Karpas-422 (cell line): ENCODE results near the gene VCAM1. TPM values are rescaled to one million over a fixed set of nuclear protein-coding genes. Genes with fewer than 3 reads are reported as not detected.
"Not testable (repeated sequence)": the region's sequence is repeated elsewhere in the genome, so short reads cannot be mapped to it uniquely, and the experiment has no call there.

Experiments
- DNase-seq: peaks from one replicate; pipeline ENCODE4 v3.0.0-alpha.2; 2015
- H2AFZ ChIP-seq: fragments of 200-600 bp; sonication (generic); 2 replicates; pipeline ENCODE4 v1.6.1; 2014; ENCODE audit warnings: antibody characterized with exemption, low read length, mixed read lengths
- H3K27ac ChIP-seq: fragments of 200-600 bp; sonication (generic); 2 replicates; pipeline ENCODE4 v1.5.1; 2014; ENCODE audit warnings: mild to moderate bottlenecking, low read length, moderate library complexity
- H3K27me3 ChIP-seq: fragments of 200-600 bp; sonication (generic); 2 replicates; pipeline ENCODE4 v1.6.1; 2014; ENCODE audit warnings: low read length, mixed read lengths
- H3K36me3 ChIP-seq: fragments of 200-600 bp; sonication (generic); 2 replicates; pipeline ENCODE4 v1.6.1; 2014; ENCODE audit warnings: low read length, mixed read lengths; ENCODE audit not compliant: insufficient read depth
- H3K4me1 ChIP-seq: fragments of 200-600 bp; sonication (generic); 2 replicates; pipeline ENCODE4 v1.6.1; 2014; ENCODE audit warnings: mild to moderate bottlenecking, low read length, mixed read lengths
- H3K4me2 ChIP-seq: fragments of 200-600 bp; sonication (generic); 2 replicates; pipeline ENCODE4 v1.6.1; 2014; ENCODE audit warnings: low read length, low read depth, mild to moderate bottlenecking; ENCODE audit not compliant: poor library complexity, severe bottlenecking
- H3K4me3 ChIP-seq: fragments of 200-600 bp; sonication (generic); 2 replicates; pipeline ENCODE4 v1.5.1; 2014; ENCODE audit warnings: mild to moderate bottlenecking, antibody characterized with exemption, low read length, mixed read lengths
- H3K79me2 ChIP-seq: fragments of 200-600 bp; sonication (generic); 2 replicates; pipeline ENCODE4 v1.6.1; 2014; ENCODE audit warnings: mild to moderate bottlenecking, low read length, mixed read lengths
- H3K9ac ChIP-seq: fragments of 200-600 bp; sonication (generic); 2 replicates; pipeline ENCODE4 v1.6.0; 2014; ENCODE audit warnings: low read length
- H3K9me2 ChIP-seq: fragments of 200-600 bp; sonication (generic), shearing (Covaris generic); replicated peaks from 2 replicates; pipeline ENCODE4 v1.6.0; 2014; ENCODE audit warnings: mild to moderate bottlenecking, low read length, moderate library complexity; ENCODE audit not compliant: insufficient read depth
- H3K9me3 ChIP-seq: fragments of 300-700, 200-600 bp; sonication (generic); 2 replicates; pipeline ENCODE4 v1.6.1; 2014; ENCODE audit warnings: low read length, mixed read lengths
- H4K20me1 ChIP-seq: fragments of 200-600 bp; sonication (generic); 2 replicates; pipeline ENCODE4 v1.6.1; 2014; ENCODE audit warnings: mild to moderate bottlenecking, antibody characterized with exemption, low read length, low read depth; ENCODE audit not compliant: insufficient read depth
- total RNA-seq: library from RNA; depleted of rRNA; stranded (reverse); fragments of >200 nt; shearing (Covaris generic); gene quantifications from 2 replicates; pipeline ENCODE4 v1.2.3, GENCODE V29; 2014; ENCODE audit warnings: low replicate concordance

VCAM1 gene
- total RNA-seq, 1 experiment from 2014 or later = not detected

GRCh38 chr1:100769906-100770646 is 50.5 kb downstream of the VCAM1 start:
- no peaks in the 10 kb centered on the region for H3K79me2 ChIP-seq
- no peaks in the 10 kb centered on the region for H4K20me1 ChIP-seq
- no peaks in the 10 kb centered on the region for H3K9me2 ChIP-seq
- no peak overlapping the region for H3K9ac ChIP-seq
- H3K9me3 ChIP-seq = no peaks in the 10 kb centered on the region
- peaks cover 7% of the 10 kb centered on the region for H3K4me1 ChIP-seq
- H2AFZ ChIP-seq = no peak overlapping the region
- no peak overlapping the region for H3K4me3 ChIP-seq
- no peak for DNase-seq
- no peak overlapping the region for H3K27ac ChIP-seq
- H3K36me3 ChIP-seq = no peaks in the 10 kb centered on the region
- no peaks in the 10 kb centered on the region for H3K27me3 ChIP-seq
- no peak overlapping the region for H3K4me2 ChIP-seq

- H3K9me2 ChIP-seq = no peaks in the 10 kb centered on the region
- H2AFZ ChIP-seq = no peak overlapping the region
- no peaks in the 10 kb centered on the region for H4K20me1 ChIP-seq
These were observed 53.9 kb downstream of the VCAM1 start for GRCh38 chr1:100773444-100773843.

DNA sequence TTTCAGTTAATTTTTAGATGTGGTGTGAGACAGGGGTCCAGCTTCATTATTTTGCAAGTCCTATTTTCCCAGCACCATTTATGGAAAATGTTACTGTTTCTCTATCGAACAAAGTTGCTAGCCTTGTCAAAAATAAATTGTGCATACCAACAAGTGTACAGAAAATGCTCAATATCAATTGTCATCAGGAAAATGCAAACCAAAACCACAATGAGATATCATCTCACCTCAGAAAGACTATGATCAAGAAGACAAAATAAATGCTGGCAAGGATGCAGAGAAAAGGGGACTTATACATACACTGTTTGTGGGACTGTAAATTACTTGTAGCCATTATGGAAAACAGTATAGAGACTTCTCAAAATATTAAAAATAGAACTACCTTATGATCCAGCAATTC is 54.8 kb downstream of the VCAM1 start:
- no peaks in the 10 kb centered on the region for H3K9me3 ChIP-seq
- H3K79me2 ChIP-seq = no peaks in the 10 kb centered on the region
- H2AFZ ChIP-seq = no peak overlapping the region
- H3K4me2 ChIP-seq = no peak overlapping the region
- H3K9me2 ChIP-seq = no peaks in the 10 kb centered on the region
- H3K27me3 ChIP-seq = no peaks in the 10 kb centered on the region
- H4K20me1 ChIP-seq = no peaks in the 10 kb centered on the region
- no peaks in the 10 kb centered on the region for H3K4me1 ChIP-seq
- no peaks in the 10 kb centered on the region for H3K36me3 ChIP-seq
- H3K9ac ChIP-seq = no peak overlapping the region
- no peak overlapping the region for H3K4me3 ChIP-seq
- DNase-seq = no peak
- H3K27ac ChIP-seq = no peak overlapping the region

More at GRCh38 chr1:100773444-100773843, 53.9 kb downstream of the VCAM1 start:
- Histone ChIP-seq H3K36me3 (no peaks in the 10 kb centered on the region), H3K4me1 (no peaks in the 10 kb centered on the region), H3K4me2 (no peak overlapping the region), H3K4me3 (no peak overlapping the region), H3K79me2 (no peaks in the 10 kb centered on the region), H3K9ac (no peak overlapping the region), H3K27ac (no peak overlapping the region), H3K9me3 (no peaks in the 10 kb centered on the region), H3K27me3 (no peaks in the 10 kb centered on the region)
- no peak for DNase-seq

- Histone ChIP-seq H3K9me2 (no peaks in the 10 kb centered on the region), H3K27me3 (no peaks in the 10 kb centered on the region), H4K20me1 (no peaks in the 10 kb centered on the region), H3K4me1 (no peaks in the 10 kb centered on the region), H3K9ac (no peak overlapping the region), H3K79me2 (no peaks in the 10 kb centered on the region), H3K9me3 (no peaks in the 10 kb centered on the region), H3K36me3 (no peaks in the 10 kb centered on the region), H3K27ac (no peak overlapping the region), H2AFZ (no peak overlapping the region), H3K4me2 (no peak overlapping the region), H3K4me3 (no peak overlapping the region)
- no peak for DNase-seq
These were observed 55.9 kb downstream of the VCAM1 start for GRCh38 chr1:100775483-100775882.

- Histone ChIP-seq H3K36me3 (no peaks in the 10 kb centered on the region), H3K27ac (no peak overlapping the region), H3K9me2 (no peaks in the 10 kb centered on the region), H3K4me3 (no peak overlapping the region), H2AFZ (no peak overlapping the region), H3K4me1 (no peaks in the 10 kb centered on the region), H3K27me3 (no peaks in the 10 kb centered on the region), H3K4me2 (no peak overlapping the region), H3K9me3 (no peaks in the 10 kb centered on the region), H3K9ac (no peak overlapping the region), H4K20me1 (no peaks in the 10 kb centered on the region), H3K79me2 (no peaks in the 10 kb centered on the region)
- DNase-seq = no peak
These were observed 59.2 kb downstream of the VCAM1 start for GRCh38 chr1:100778748-100779147.

GRCh38 chr1:100780814-100781213 is 61.3 kb downstream of the VCAM1 start:
- DNase-seq = no peak
- no peaks in the 10 kb centered on the region for H3K9me2 ChIP-seq
- no peaks in the 10 kb centered on the region for H3K9me3 ChIP-seq
- H3K4me3 ChIP-seq = no peak overlapping the region
- H3K27ac ChIP-seq = no peak overlapping the region
- H4K20me1 ChIP-seq = no peaks in the 10 kb centered on the region
- no peak overlapping the region for H3K9ac ChIP-seq
- H2AFZ ChIP-seq = no peak overlapping the region
- H3K4me2 ChIP-seq = no peak overlapping the region
- no peaks in the 10 kb centered on the region for H3K4me1 ChIP-seq
- H3K79me2 ChIP-seq = no peaks in the 10 kb centered on the region
- no peaks in the 10 kb centered on the region for H3K36me3 ChIP-seq
- no peaks in the 10 kb centered on the region for H3K27me3 ChIP-seq

GRCh38 chr1:100781728-100782127 is 62.2 kb downstream of the VCAM1 start:
- H3K36me3 ChIP-seq, H4K20me1 ChIP-seq, H3K27ac ChIP-seq, H3K9me3 ChIP-seq, DNase-seq, H3K4me1 ChIP-seq, H2AFZ ChIP-seq, H3K79me2 ChIP-seq, H3K4me3 ChIP-seq, H3K4me2 ChIP-seq, H3K9me2 ChIP-seq, H3K9ac ChIP-seq, H3K27me3 ChIP-seq: not testable (repeated sequence)

GRCh38 chr1:100782473-100783039 is 63.0 kb downstream of the VCAM1 start:
- no peak for DNase-seq
- H3K9me3 ChIP-seq = no peaks in the 10 kb centered on the region
- no peaks in the 10 kb centered on the region for H3K4me1 ChIP-seq
- no peak overlapping the region for H3K4me2 ChIP-seq
- no peaks in the 10 kb centered on the region for H3K79me2 ChIP-seq
- no peak overlapping the region for H3K9ac ChIP-seq
- H3K27ac ChIP-seq = no peak overlapping the region
- no peaks in the 10 kb centered on the region for H3K9me2 ChIP-seq
- H2AFZ ChIP-seq = no peak overlapping the region
- H3K27me3 ChIP-seq = no peaks in the 10 kb centered on the region
- no peak overlapping the region for H3K4me3 ChIP-seq
- H3K36me3 ChIP-seq = no peaks in the 10 kb centered on the region
- no peaks in the 10 kb centered on the region for H4K20me1 ChIP-seq
